GM19238 (cell line): ENCODE data around the gene AXL.

Experiments
- DNase-seq: peaks from one replicate; pipeline ENCODE4 v3.0.0; 2011; ENCODE audit warnings: low spot score; ENCODE audit not compliant: insufficient read length

The AXL gene

DNA sequence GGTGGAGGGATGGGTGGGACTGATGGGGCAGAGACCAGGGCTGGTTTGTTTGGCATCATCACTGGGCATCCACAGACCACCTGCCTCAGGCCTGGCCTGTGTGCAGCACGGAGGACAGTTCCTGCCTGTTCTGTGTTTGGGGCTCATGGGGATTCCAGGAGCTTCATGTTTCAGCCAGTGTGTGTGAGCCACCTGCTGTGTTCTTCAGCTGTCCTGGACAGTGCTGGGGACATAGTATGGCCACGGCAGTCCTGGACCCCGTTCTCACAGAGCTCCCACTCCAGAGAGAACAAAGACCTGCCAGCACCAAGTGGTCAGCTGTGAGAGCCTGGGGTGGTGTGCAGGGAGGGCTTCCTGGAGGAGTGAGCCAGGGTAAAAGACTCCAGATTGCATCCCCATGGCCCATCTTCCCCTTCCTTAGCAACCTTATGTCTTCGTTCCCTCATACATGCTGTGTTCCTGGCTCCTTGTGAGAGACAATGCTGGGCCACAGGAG is 89.0 kb downstream of the AXL start:
- no peak for DNase-seq

DNA sequence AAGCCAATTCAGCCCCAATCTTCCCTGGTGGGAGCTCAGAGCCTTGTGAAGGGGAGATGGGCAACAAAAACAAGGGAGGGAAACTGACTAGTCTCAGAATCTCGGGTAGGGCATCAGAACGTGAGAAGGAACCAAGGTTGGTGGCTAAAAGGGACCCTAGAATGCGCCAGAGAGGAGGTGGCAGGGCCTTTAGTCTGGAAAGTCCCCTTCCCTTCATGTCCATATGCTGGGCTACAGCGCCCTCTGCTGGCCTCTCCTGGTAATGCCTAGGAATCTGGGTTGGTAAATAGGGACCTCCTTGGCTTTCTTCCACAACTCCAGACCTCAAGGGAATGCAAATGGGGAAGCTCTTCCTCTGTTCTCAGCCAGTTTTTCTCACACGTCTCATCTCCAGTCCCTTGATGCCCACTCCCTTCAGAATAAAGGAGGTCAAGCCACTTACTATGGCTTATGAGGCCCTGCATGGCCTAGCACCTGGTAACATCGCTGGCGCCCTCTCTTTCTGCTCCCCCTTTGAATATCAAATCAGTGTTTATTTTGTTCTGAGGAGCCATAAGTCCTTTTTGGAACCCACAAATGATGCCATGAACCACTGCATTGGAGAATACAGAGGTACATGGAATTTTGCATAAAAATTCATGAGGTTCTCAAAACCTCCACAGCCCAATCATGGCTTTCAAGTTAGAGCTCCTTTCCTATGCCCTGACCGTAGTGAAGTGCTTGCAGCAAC is 89.6 kb downstream of the AXL start:
- DNase-seq = peak; percentile 68

DNA sequence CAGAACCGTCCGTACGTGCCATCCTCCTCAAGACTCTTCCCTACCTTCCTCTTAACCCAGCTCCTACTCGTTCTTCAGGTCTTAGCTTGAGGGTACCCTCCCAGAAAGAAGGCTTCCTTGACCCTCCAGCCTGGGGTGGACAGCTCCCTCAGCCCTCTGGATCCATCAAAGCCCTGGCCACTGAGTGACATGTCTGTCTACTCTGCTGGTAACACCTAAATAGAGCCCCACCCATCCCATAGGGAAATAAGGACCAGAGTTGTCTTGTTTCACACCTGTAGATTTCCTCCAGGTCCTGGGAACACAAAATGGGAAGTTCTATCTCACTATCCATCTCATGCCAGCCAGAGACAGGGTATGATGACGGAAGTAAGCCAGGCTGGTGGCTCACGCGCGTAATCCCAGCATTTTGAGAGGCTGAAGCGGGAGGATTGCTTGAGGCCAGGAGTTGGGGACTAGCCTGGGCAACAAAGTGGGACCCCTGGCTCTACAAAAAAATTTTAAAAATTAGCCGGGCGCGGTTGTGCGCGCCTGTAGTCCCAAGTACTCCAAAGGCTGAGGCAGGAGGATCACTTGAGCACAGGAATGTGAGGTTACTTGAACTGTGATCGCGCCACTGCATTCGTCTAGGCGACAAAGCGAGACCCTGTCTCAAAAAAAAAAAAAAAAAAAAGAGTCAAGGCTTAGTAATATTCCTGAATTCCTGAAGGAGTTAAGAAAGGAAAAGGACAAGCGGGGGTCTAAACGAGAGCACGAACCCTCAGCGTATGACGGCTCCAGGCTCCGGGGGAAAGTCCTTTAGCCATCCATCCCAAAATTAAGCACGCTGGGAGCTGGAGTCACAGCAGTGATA is 90.4 kb downstream of the AXL start:
- DNase-seq = no peak

DNA sequence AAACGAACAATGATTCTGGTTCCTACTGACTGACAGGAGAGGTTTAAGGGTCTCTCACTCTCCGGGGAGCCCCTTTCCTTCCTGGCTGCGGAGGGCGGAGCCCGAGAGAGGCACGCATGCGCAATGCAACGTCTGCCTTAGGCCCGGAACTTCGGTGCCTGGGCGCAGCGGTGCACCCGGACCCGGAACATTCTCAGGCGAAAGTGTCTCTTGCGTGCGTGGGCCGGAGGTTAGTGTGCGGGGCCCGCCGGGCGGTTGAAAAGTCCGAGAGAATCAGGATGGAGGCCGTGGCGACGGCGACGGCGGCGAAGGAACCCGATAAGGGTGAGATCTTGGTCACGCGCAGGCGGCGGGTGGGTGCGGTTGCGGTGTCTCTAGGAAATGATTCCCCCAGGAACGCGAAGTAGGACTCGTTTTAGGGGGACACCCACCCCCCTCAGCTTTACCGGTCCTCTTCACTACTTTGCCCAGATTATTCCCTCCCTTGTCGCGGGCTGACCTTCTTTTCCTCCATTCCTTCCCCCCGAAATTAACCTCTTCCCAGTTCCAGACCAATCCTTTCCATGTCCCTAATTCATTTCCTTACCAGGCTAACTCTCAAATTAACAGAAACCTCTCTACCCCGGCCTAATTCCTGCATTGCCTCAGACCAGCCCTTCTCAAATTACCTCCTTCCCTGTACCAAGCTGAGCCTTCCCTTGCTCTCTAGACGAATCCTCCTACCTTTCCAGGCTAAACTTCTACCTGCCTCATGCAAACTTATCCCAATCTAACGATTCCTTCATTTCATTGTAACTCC is 91.2 kb downstream of the AXL start, which contains the start of gene CCDC97:
Gene CCDC97 (plus strand): TSS at position 140 of the 799 bp plus-strand sequence. CDS start 139 bp downstream, at position 279.
- DNase-seq = peak; percentile 94

DNA sequence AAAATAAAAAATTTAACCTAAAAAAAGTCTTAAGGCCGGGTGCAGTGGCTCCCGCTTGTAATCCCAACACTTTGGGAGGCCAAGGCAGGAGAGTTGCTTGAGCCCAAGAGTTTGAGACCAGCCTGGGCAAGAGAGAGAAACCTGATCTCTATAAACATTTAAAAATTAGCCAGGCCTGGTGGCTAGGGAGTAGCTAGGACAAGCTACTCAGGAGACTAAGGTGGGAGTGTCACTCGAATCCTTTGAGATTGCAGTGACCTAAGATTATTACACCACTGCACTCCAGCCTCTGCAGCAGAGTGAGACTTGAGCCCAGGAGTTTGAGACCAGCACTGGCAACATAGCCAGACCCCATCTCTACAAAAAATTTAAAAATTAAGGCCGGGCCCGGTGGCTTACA is 92.0 kb downstream of the AXL start:
- DNase-seq = no peak
